Liver (tissue), 9 donors: ENCODE measurements around the gene NUDC. TPM values are rescaled to one million over a fixed set of nuclear protein-coding genes. Genes with fewer than 3 reads are reported as not detected.
"Not testable (repeated sequence)": the region's sequence is repeated elsewhere in the genome, so short reads cannot be mapped to it uniquely, and the experiment has no call there.

Source experiments
- DNase-seq: peaks from one replicate; pipeline ENCODE4 v3.0.0-alpha.2; 2017; ENCODE audit warnings: low spot score
- H3K27ac ChIP-seq, 2 donors: one replicate each; pipeline ENCODE4 v1.7.0; 2013; ENCODE audit warnings: inconsistent platforms in 2 of 2, low read length in 2 of 2, control low read depth in 1 of 2, low read depth in 1 of 2, mild to moderate bottlenecking in 1 of 2
- H3K27me3 ChIP-seq, 4 donors: one replicate each; pipeline versions ENCODE4 v1.6.1 to v1.7.0; 2013; ENCODE audit warnings: low read length in 3 of 4, inconsistent platforms in 1 of 4, mild to moderate bottlenecking in 1 of 4, moderate library complexity in 1 of 4; ENCODE audit not compliant: control insufficient read depth in 4 of 4, insufficient read depth in 4 of 4
- H3K36me3 ChIP-seq, 4 donors: one replicate each; pipeline versions ENCODE4 v1.6.1 to v1.7.0; 2013; ENCODE audit warnings: low read length in 3 of 4, mild to moderate bottlenecking in 3 of 4, low read depth in 1 of 4, moderate library complexity in 1 of 4; ENCODE audit not compliant: control insufficient read depth in 4 of 4, insufficient read depth in 3 of 4
- H3K4me1 ChIP-seq, 4 donors: one replicate each; pipeline versions ENCODE4 v1.6.1 to v1.7.0; 2013; ENCODE audit warnings: low read length in 3 of 4, mild to moderate bottlenecking in 3 of 4, moderate library complexity in 1 of 4; ENCODE audit not compliant: control insufficient read depth in 4 of 4, insufficient read depth in 4 of 4
- H3K4me3 ChIP-seq, 3 donors: one replicate each; pipeline versions ENCODE4 v1.6.1 to v1.7.0; 2013; ENCODE audit warnings: low read length in 3 of 3, control low read depth in 1 of 3, low read depth in 1 of 3, mild to moderate bottlenecking in 1 of 3
- H3K9ac ChIP-seq, 2 donors: one replicate each; pipeline ENCODE4 v1.7.0; 2013; ENCODE audit warnings: low read length in 2 of 2, mild to moderate bottlenecking in 2 of 2, moderate library complexity in 2 of 2, control low read depth in 1 of 2, low read depth in 1 of 2
- H3K9me3 ChIP-seq, 4 donors: one replicate each; pipeline versions ENCODE4 v1.6.1 to v1.7.0; 2013; ENCODE audit warnings: low read length in 3 of 4; ENCODE audit not compliant: control insufficient read depth in 4 of 4
- ATF3 ChIP-seq: IDR thresholded peaks from 2 replicates; pipeline ENCODE4 v1.6.1; 2016; ENCODE audit warnings: antibody characterized with exemption
- EGR1 ChIP-seq, 2 donors: IDR thresholded peaks; 2 replicates each; pipeline ENCODE4 v1.6.1; 2016 to 2018; ENCODE audit warnings: antibody characterized with exemption in 2 of 2, low read depth in 2 of 2
- FOXA1 ChIP-seq: IDR thresholded peaks from 2 replicates; pipeline ENCODE4 v1.6.1; 2016; ENCODE audit warnings: antibody characterized with exemption
- FOXA2 ChIP-seq: IDR thresholded peaks from 2 replicates; pipeline ENCODE4 v1.6.1; 2016; ENCODE audit warnings: antibody characterized with exemption
- GABPA ChIP-seq, 2 donors: IDR thresholded peaks in 1 of 2; conservative IDR thresholded peaks in 1 of 2; 2 replicates each; pipeline ENCODE4 v1.6.1; 2016; ENCODE audit warnings: antibody characterized with exemption in 2 of 2, mild to moderate bottlenecking in 1 of 2, moderate library complexity in 1 of 2
- HNF4A ChIP-seq, 2 donors: conservative IDR thresholded peaks; 2 replicates each; pipeline ENCODE4 v1.6.1; 2016; ENCODE audit warnings: antibody characterized with exemption in 2 of 2, mild to moderate bottlenecking in 2 of 2
- HNF4G ChIP-seq: IDR thresholded peaks from 2 replicates; pipeline ENCODE4 v1.6.1; 2016; ENCODE audit warnings: antibody characterized with exemption
- JUND ChIP-seq, 2 donors: IDR thresholded peaks; 2 replicates each; pipeline ENCODE4 v1.6.1; 2016; ENCODE audit warnings: antibody characterized with exemption in 2 of 2
- NR2F2 ChIP-seq: IDR thresholded peaks from 2 replicates; pipeline ENCODE4 v1.6.1; 2016; ENCODE audit warnings: antibody characterized with exemption
- RAD21 ChIP-seq, 2 donors: IDR thresholded peaks; 2 replicates each; pipeline ENCODE4 v1.6.1; 2016; ENCODE audit warnings: antibody characterized with exemption in 2 of 2, mild to moderate bottlenecking in 2 of 2
- REST ChIP-seq: IDR thresholded peaks from 2 replicates; pipeline ENCODE4 v1.6.1; 2016; ENCODE audit warnings: antibody characterized with exemption, mild to moderate bottlenecking
- RXRA ChIP-seq, 2 donors: IDR thresholded peaks; 2 replicates each; pipeline ENCODE4 v1.6.1; 2017 to 2018; ENCODE audit warnings: antibody characterized with exemption in 2 of 2, mild to moderate bottlenecking in 1 of 2
- SP1 ChIP-seq: IDR thresholded peaks from 2 replicates; pipeline ENCODE4 v1.6.1; 2018; ENCODE audit warnings: antibody characterized with exemption, mild to moderate bottlenecking
- TAF1 ChIP-seq: conservative IDR thresholded peaks from 2 replicates; pipeline ENCODE4 v1.6.1; 2016; ENCODE audit warnings: antibody characterized with exemption, mild to moderate bottlenecking
- ZBTB33 ChIP-seq: IDR thresholded peaks from 2 replicates; pipeline ENCODE4 v1.6.1; 2016; ENCODE audit warnings: antibody characterized with exemption
- WGBS: extraction: QIAGEN DNeasy Blood & Tissue Kit; methylation state at CpG from one replicate; pipeline ENCODE4 v1.1.7; 2013; 5-methylcytosine and 5-hydroxymethylcytosine counted together
- polyA plus RNA-seq, 2 donors: library from polyadenylated mRNA; stranded (reverse) in 1 of 2; unstranded in 1 of 2; fragments of 200-250 nt in 1 of 2; fragments of >200 nt in 1 of 2; fragmentation: Nextera tagmentation in 1 of 2; extraction: Ambion mirVana in 1 of 2; gene quantifications; one replicate each; pipeline versions ENCODE4 v1.2.1 to v1.2.3, GENCODE V29; 2013 to 2015
- total RNA-seq, 2 donors: library from RNA; depleted of rRNA; stranded (reverse); fragments of >200 nt; gene quantifications; one replicate each; pipeline ENCODE4 v1.2.3, GENCODE V29; 2014
- TF ChIP-seq, protein P1 (sequence below): fragments of 150-350 bp; IDR thresholded peaks from 2 replicates; pipeline ENCODE4 v1.5.1; 2017; ENCODE audit warnings: improper control_type of control experiment, low read depth, low read length; ENCODE audit not compliant: missing input control
- TF ChIP-seq, protein P2 (sequence below): IDR thresholded peaks from 2 replicates; pipeline ENCODE4 v1.6.1; 2016; ENCODE audit warnings: antibody characterized with exemption
- donor health status: healthy.
- donor health status: healthy.
- donor health status: healthy.
- donor health status: healthy.
- donor health status: healthy.

NUDC gene
- total and polyA plus RNA-seq, 4 donors = 18.2 to 50.7 (median 36.2) TPM

DNA sequence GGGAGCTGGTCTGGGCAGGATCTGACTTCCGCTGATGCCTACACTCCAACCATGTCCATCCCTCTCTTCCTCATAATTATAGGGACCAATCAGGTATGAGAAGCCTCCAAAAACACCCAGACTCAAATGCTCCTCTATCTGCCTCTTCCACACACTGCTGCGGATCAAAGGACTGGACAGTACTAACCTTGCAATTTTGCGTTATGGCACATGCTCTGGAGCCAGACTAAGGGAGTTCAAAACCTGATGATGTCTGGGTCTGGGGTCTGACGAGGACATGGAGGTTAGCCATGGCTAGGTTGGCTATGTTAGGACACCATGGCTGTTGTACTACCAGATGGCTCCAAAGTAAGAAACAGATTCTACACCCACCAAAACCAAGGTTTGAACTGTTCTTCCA lies 41.8 kb upstream of the NUDC start:
- Histone ChIP-seq H3K9ac (no peak overlapping the region), H3K4me3 (no peak overlapping the region), H3K27ac (no peak overlapping the region), H3K9me3 (no peaks in the 10 kb centered on the region), H3K27me3 (no peaks in the 10 kb centered on the region), H3K36me3 (peaks cover 11 to 46% (median 41%) of the 10 kb centered on the region in 4 donors), H3K4me1 (peaks cover 0 to 9% (median 6%) of the 10 kb centered on the region in 4 donors)
- 94% methylated on average over 4 of the region's 4 CpGs for WGBS
- no peak for DNase-seq
- no peak for TF ChIP-seq GABPA (IDR thresholded peaks at IDR 0.05 in 1 of 2, conservative IDR thresholded peaks at IDR 0.05 in 1 of 2)
- TF ChIP-seq TAF1 = no peak
- no peak for TF ChIP-seq NR2F2
- TF ChIP-seq ATF3 = no peak
- no peak for TF ChIP-seq SP1
- TF ChIP-seq, protein P1, sequence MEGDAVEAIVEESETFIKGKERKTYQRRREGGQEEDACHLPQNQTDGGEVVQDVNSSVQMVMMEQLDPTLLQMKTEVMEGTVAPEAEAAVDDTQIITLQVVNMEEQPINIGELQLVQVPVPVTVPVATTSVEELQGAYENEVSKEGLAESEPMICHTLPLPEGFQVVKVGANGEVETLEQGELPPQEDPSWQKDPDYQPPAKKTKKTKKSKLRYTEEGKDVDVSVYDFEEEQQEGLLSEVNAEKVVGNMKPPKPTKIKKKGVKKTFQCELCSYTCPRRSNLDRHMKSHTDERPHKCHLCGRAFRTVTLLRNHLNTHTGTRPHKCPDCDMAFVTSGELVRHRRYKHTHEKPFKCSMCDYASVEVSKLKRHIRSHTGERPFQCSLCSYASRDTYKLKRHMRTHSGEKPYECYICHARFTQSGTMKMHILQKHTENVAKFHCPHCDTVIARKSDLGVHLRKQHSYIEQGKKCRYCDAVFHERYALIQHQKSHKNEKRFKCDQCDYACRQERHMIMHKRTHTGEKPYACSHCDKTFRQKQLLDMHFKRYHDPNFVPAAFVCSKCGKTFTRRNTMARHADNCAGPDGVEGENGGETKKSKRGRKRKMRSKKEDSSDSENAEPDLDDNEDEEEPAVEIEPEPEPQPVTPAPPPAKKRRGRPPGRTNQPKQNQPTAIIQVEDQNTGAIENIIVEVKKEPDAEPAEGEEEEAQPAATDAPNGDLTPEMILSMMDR = no peak
- TF ChIP-seq FOXA2 = no peak
- no peak for TF ChIP-seq ZBTB33
- TF ChIP-seq FOXA1 = no peak
- TF ChIP-seq EGR1 (IDR thresholded peaks at IDR 0.05; ENCODE audit: low read depth in 2 of 2) = no peak
- TF ChIP-seq REST = no peak
- TF ChIP-seq, protein P2, sequence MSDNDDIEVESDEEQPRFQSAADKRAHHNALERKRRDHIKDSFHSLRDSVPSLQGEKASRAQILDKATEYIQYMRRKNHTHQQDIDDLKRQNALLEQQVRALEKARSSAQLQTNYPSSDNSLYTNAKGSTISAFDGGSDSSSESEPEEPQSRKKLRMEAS = no peak
- no peak for TF ChIP-seq JUND (IDR thresholded peaks at IDR 0.05)
- TF ChIP-seq RAD21 (IDR thresholded peaks at IDR 0.05) = no peak
- TF ChIP-seq HNF4G = no peak
- no peak for TF ChIP-seq HNF4A (conservative IDR thresholded peaks at IDR 0.05)

DNA sequence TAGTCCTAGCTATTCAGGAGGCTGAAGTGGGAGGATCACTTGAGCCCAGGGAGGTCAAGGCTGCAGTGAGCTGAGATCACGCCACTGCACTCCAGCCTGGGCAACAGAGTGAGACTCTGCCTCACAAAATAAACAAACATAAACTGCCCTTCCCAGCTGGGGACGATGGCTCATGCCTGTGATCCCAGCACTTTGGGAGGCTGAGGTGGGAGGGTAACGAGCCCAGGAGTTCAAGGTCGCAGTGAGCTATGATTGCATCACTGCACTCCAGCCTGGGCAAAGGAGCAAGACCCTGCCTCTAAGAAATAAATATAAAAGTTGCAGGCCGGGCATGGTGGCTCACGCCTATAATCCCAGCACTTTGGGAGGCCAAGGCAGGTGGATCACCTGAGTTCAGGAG lies 39.9 kb upstream of the NUDC start:
- 53% methylated on average over 6 of the region's 6 CpGs for WGBS
- H3K9me3 ChIP-seq, H3K27me3 ChIP-seq, H3K4me3 ChIP-seq, DNase-seq, H3K27ac ChIP-seq, H3K4me1 ChIP-seq, H3K9ac ChIP-seq: not testable (repeated sequence)
- H3K36me3 ChIP-seq = peaks cover 11 to 54% (median 52%) of the 10 kb centered on the region in 4 donors
- TF ChIP-seq RXRA (IDR thresholded peaks at IDR 0.05) (peak; percentile 13 to 54), HNF4A (conservative IDR thresholded peaks at IDR 0.05) (peak; percentile 32 to 39)
